ENCODE measurements around the gene SRSF3.

The SRSF3 gene

DNA sequence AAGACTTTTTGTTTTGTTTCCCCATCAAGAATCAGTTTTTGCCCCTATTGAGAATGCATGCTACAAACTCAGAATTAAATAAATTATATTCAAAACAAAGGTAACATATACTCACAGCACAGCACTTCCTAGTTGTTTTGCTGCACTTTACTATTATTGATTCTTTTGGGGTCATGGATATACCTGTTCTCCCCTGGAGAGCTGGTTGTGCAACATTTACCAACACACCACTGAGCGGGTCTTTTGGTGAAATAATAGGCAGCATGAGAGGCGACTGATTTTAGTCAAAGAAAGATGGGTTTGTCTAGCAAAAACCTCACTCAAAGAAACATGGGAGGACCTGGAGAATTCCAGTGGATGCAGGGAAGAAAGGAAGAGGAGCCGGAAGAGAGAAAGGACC is 44.4 kb downstream of the SRSF3 start (continued):
- TF ChIP-seq, protein P1, sequence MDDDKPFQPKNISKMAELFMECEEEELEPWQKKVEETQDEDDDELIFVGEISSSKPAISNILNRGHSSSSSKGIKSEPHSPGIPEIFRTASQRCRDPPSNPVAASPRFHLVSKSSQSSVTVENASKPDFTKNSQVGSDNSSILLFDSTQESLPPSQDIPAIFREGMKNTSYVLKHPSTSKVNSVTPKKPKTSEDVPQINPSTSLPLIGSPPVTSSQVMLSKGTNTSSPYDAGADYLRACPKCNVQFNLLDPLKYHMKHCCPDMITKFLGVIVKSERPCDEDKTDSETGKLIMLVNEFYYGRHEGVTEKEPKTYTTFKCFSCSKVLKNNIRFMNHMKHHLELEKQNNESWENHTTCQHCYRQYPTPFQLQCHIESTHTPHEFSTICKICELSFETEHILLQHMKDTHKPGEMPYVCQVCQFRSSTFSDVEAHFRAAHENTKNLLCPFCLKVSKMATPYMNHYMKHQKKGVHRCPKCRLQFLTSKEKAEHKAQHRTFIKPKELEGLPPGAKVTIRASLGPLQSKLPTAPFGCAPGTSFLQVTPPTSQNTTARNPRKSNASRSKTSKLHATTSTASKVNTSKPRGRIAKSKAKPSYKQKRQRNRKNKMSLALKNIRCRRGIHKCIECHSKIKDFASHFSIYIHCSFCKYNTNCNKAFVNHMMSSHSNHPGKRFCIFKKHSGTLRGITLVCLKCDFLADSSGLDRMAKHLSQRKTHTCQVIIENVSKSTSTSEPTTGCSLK (tag by site-specific recombination; IDR thresholded peaks at IDR 0.05) = no peak
- no peak for TF ChIP-seq ZNF175 (tag by site-specific recombination; IDR thresholded peaks at IDR 0.05)
- no peak for TF ChIP-seq PRDM1 (tag by site-specific recombination; IDR thresholded peaks at IDR 0.05)
- no peak for TF ChIP-seq ZNF114 (tag by site-specific recombination; IDR thresholded peaks at IDR 0.05)
- no peak for TF ChIP-seq ZNF776 (tag by site-specific recombination; IDR thresholded peaks at IDR 0.05; ENCODE audit: borderline replicate concordance)
- TF ChIP-seq, protein P2, sequence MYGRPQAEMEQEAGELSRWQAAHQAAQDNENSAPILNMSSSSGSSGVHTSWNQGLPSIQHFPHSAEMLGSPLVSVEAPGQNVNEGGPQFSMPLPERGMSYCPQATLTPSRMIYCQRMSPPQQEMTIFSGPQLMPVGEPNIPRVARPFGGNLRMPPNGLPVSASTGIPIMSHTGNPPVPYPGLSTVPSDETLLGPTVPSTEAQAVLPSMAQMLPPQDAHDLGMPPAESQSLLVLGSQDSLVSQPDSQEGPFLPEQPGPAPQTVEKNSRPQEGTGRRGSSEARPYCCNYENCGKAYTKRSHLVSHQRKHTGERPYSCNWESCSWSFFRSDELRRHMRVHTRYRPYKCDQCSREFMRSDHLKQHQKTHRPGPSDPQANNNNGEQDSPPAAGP (tag by site-specific recombination; IDR thresholded peaks at IDR 0.05) = no peak
- no peak for TF ChIP-seq ZBTB21 (tag by site-specific recombination; IDR thresholded peaks at IDR 0.05)
- no peak for TF ChIP-seq KLF7 (tag by site-specific recombination; IDR thresholded peaks at IDR 0.05; ENCODE audit: borderline replicate concordance)
- TF ChIP-seq HOXC10 (CRISPR knock-in tag; IDR thresholded peaks at IDR 0.05) = no peak
- TF ChIP-seq ZNF624 (tag by site-specific recombination; IDR thresholded peaks at IDR 0.05) = no peak
- TF ChIP-seq, protein P3, sequence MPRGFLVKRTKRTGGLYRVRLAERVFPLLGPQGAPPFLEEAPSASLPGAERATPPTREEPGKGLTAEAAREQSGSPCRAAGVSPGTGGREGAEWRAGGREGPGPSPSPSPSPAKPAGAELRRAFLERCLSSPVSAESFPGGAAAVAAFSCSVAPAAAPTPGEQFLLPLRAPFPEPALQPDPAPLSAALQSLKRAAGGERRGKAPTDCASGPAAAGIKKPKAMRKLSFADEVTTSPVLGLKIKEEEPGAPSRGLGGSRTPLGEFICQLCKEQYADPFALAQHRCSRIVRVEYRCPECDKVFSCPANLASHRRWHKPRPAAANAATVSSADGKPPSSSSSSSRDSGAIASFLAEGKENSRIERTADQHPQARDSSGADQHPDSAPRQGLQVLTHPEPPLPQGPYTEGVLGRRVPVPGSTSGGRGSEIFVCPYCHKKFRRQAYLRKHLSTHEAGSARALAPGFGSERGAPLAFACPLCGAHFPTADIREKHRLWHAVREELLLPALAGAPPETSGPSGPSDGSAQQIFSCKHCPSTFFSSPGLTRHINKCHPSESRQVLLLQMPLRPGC (tag by site-specific recombination; IDR thresholded peaks at IDR 0.05) = no peak
- no peak for TF ChIP-seq ZNF138 (tag by site-specific recombination; IDR thresholded peaks at IDR 0.05; ENCODE audit: borderline replicate concordance)
- TF ChIP-seq ZNF140 (tag by site-specific recombination; IDR thresholded peaks at IDR 0.05) = no peak
- TF ChIP-seq ZNF394 (tag by site-specific recombination; IDR thresholded peaks at IDR 0.05; ENCODE audit: borderline replicate concordance) = no peak
- TF ChIP-seq, protein P4, sequence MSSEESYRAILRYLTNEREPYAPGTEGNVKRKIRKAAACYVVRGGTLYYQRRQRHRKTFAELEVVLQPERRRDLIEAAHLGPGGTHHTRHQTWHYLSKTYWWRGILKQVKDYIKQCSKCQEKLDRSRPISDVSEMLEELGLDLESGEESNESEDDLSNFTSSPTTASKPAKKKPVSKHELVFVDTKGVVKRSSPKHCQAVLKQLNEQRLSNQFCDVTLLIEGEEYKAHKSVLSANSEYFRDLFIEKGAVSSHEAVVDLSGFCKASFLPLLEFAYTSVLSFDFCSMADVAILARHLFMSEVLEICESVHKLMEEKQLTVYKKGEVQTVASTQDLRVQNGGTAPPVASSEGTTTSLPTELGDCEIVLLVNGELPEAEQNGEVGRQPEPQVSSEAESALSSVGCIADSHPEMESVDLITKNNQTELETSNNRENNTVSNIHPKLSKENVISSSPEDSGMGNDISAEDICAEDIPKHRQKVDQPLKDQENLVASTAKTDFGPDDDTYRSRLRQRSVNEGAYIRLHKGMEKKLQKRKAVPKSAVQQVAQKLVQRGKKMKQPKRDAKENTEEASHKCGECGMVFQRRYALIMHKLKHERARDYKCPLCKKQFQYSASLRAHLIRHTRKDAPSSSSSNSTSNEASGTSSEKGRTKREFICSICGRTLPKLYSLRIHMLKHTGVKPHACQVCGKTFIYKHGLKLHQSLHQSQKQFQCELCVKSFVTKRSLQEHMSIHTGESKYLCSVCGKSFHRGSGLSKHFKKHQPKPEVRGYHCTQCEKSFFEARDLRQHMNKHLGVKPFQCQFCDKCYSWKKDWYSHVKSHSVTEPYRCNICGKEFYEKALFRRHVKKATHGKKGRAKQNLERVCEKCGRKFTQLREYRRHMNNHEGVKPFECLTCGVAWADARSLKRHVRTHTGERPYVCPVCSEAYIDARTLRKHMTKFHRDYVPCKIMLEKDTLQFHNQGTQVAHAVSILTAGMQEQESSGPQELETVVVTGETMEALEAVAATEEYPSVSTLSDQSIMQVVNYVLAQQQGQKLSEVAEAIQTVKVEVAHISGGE (tag by site-specific recombination; conservative IDR thresholded peaks at IDR 0.05; ENCODE audit: low read depth) = no peak
- no peak for TF ChIP-seq ZNF707 (tag by site-specific recombination; IDR thresholded peaks at IDR 0.05)

DNA sequence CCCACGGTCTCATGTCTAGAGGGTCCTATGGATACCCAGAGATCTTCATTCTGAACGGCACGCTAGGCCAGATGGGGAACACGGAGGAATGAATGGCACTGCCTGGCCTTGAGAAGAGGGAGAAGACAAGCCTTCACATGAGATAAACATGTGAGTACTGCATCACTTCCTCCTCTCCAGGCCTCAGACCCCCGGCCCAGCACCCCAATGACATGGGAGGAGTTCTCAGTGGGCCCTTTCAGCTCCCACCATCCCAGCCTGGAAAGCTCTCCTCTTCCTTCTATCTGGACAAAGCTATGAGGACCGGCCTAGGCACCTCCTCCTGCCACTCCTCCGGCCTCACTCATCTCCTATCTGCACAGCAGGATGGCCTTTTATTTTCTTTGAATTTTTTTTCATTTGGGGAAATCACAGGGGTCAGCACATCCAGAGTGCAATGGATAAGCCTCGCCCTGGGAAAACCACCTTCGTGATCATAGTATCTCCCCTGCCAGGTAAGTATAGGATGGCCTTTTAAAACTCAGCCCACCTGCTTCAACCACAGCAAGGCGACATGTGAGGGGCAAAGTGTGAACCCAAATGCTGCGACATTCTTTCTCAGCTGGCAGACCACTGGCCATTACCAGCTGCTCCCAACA is 45.1 kb downstream of the SRSF3 start:
- POLR2A ChIA-PET = interaction anchor here (0.7 kb wide), 1 partner anchor 44 kb away, joined by 3 read pairs; no protein-coding TSS in a partner anchor
- Histone ChIP-seq H3K4me3 (ENCODE audit: low read depth, low read length) (no peak overlapping the region), H3K36me3 (ENCODE audit: control insufficient read depth in 2 of 2, insufficient read depth in 1 of 2, low read length in 2 of 2) (no peaks in the 10 kb centered on the region), H3K27ac (ENCODE audit: extremely low read depth, low read depth, low read length) (no peak overlapping the region), H3K9me3 (ENCODE audit: control insufficient read depth, insufficient read depth, low read depth, low read length) (no peaks in the 10 kb centered on the region), H3K4me1 (ENCODE audit: control insufficient read depth, insufficient read depth, low read length) (peaks cover 10% of the 10 kb centered on the region)
- CTCF ChIA-PET = interaction anchor here (0.8 kb wide), 1 partner anchor 16 kb away, joined by 4 read pairs; no protein-coding TSS in a partner anchor
- TF ChIP-seq SCRT1 (tag by site-specific recombination; IDR thresholded peaks at IDR 0.05; ENCODE audit: borderline replicate concordance) = no peak
- no peak for TF ChIP-seq ZNF404 (tag by site-specific recombination; IDR thresholded peaks at IDR 0.05)
- TF ChIP-seq ZNF670 (tag by site-specific recombination; IDR thresholded peaks at IDR 0.05; ENCODE audit: low read depth) = no peak
- TF ChIP-seq, protein P5, sequence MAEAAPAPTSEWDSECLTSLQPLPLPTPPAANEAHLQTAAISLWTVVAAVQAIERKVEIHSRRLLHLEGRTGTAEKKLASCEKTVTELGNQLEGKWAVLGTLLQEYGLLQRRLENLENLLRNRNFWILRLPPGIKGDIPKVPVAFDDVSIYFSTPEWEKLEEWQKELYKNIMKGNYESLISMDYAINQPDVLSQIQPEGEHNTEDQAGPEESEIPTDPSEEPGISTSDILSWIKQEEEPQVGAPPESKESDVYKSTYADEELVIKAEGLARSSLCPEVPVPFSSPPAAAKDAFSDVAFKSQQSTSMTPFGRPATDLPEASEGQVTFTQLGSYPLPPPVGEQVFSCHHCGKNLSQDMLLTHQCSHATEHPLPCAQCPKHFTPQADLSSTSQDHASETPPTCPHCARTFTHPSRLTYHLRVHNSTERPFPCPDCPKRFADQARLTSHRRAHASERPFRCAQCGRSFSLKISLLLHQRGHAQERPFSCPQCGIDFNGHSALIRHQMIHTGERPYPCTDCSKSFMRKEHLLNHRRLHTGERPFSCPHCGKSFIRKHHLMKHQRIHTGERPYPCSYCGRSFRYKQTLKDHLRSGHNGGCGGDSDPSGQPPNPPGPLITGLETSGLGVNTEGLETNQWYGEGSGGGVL (tag by site-specific recombination; IDR thresholded peaks at IDR 0.05) = no peak
- TF ChIP-seq ZBTB17 (tag by site-specific recombination; IDR thresholded peaks at IDR 0.05) = no peak
